ENCODE results near the gene HLA-E. TPM values are rescaled to one million over a fixed set of nuclear protein-coding genes. Genes with fewer than 3 reads are reported as not detected.
A peak's percentile ranks its signal among the peaks of the same experiment; 100 is the strongest.

HLA-E gene
- total and polyA plus RNA-seq, 9 donors, result 181 to 614 (median 244) TPM

DNA sequence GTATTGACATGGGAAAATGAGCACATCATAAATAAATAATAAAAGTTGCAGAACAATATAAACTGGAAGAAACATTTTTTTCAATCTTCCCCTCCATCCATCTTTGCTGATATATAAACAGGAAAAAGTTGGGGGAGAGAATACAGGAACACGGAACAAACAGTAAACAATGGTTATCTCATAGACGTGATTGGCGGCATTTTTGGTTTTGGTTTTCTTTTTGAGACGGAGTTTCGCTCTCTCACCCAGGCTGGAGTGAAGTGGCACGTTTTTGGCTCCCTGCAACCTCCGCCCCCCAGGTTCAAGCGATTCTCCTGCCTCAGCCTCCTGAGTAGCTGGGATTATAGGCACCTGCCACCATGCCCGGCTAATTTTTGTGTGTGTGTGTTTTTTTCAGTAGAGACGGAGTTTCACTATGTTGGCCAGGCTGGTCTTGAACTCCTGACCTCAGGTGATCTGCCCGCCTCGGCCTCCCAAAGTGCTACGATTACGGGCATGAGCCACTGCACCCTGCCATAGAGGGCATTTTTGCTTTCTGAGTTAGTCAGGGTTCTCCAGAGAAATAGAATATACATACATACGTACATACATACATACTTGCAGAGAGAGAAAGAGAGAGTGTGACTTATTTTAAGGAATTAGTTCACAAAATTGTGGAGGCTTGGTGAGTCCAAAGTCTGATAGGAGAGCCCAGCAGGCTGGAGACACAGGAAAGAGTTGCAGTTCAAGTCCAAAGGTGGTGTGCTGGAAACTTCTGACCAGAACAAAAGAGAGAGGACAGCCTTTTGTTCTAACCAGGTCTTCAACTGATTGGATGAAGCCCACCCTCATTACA is 44.4 kb downstream of the HLA-E start:
- DNase-seq, result no peak
- Histone ChIP-seq H3K27me3 (no peaks in the 10 kb centered on the region), H3K27ac (no peak overlapping the region), H3K36me3 (no peaks in the 10 kb centered on the region), H3K4me3 (no peak overlapping the region), H3K9me3 (no peaks in the 10 kb centered on the region), H3K4me1 (ENCODE audit: insufficient read depth) (no peaks in the 10 kb centered on the region)
- no peak for TF ChIP-seq EP300 (IDR thresholded peaks at IDR 0.05)
- TF ChIP-seq, protein P1, sequence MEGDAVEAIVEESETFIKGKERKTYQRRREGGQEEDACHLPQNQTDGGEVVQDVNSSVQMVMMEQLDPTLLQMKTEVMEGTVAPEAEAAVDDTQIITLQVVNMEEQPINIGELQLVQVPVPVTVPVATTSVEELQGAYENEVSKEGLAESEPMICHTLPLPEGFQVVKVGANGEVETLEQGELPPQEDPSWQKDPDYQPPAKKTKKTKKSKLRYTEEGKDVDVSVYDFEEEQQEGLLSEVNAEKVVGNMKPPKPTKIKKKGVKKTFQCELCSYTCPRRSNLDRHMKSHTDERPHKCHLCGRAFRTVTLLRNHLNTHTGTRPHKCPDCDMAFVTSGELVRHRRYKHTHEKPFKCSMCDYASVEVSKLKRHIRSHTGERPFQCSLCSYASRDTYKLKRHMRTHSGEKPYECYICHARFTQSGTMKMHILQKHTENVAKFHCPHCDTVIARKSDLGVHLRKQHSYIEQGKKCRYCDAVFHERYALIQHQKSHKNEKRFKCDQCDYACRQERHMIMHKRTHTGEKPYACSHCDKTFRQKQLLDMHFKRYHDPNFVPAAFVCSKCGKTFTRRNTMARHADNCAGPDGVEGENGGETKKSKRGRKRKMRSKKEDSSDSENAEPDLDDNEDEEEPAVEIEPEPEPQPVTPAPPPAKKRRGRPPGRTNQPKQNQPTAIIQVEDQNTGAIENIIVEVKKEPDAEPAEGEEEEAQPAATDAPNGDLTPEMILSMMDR (IDR thresholded peaks at IDR 0.05), result no peak
- TF ChIP-seq POLR2A (IDR thresholded peaks at IDR 0.05), result no peak
- WGBS, 3 donors, result 71 to 82% (median 77%) methylated on average over 15 of the region's 15 CpGs
- intact Hi-C loops (cut with DNase I), result loop anchor here in 3 of 4 donors (5.0 to 10.0 kb wide), 2 partner anchors 49 to 51 kb away; partner anchors contain the start of gene HLA-E (in 1 of the 3)

DNA sequence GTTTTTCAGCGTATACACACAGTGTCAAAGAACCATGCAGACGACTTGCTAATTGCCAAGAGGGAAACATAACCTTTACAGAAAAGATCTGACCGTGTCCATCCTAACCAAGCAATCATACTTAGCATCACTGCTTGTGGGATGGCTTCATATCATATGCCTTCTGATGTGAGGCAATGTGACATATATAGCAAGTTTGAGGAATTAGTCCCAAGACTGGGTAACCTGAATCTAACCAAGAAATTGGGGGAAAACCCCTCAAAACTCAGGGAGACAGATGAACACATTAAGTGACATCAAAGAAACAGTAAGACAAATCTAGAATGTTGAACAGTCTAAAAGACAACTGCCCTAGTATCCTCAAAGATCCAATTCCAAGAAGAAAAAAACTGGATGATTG is 48.6 kb downstream of the HLA-E start:
- WGBS, 3 donors, result 78 to 81% (median 81%) methylated on average over 3 of the region's 3 CpGs

DNA sequence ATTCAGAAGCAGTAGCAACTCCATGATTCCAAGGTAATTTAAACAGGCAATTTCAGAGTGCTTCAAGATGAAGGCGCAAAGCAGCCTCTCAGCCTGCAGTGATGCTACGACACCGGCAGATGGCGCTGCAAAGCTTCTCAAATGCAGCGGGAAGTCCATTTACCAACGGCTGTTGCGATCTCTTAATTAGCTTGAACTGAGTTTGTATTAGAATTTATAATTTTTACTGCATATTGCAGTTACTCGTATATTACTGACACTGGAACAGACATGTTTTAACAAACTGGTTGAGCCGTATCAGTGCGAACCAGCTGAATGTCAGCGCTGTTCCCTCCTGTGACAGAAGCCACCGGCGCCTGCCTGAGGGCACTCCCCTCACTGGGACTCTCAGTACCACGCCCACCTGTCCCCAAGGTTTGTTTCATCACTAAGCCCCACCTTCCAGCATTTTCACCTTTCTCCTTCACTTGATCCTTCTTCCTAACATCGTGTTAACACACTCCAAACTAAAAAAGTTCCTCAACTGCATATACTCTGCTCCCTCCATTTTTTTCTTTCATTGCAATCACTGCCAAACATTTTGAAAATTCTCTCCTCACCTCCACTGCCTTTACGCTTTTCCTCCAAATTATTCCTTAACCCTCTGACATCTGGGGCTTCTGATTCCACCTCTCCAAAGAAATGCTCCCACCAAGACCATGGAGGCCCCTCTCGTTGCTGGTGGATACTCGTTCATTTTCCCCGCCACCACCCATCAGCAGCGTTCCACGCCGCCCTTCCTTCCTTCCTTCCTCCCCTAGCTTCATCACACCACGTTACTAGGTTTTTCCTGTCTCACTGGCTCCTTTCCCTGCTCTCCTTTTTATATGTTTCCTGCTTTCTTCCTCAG is 52.5 kb downstream of the HLA-E start:
- intact Hi-C loops (cut with DNase I), result loop anchor here (5.0 to 10.0 kb wide), 4 partner anchors 54 to 543 kb away; partner anchors contain the start of genes DHX16 (in 1 of the 4) and HLA-E (in 1 of the 4)
- DNase-seq, result peak; percentile 56 to 80 (median 78)
- H3K9me3 ChIP-seq, result no peaks in the 10 kb centered on the region
- peak overlapping the region; percentile 17 for H3K4me3 ChIP-seq
- H3K27me3 ChIP-seq, result no peaks in the 10 kb centered on the region
- H3K4me1 ChIP-seq (ENCODE audit: insufficient read depth), result no peaks in the 10 kb centered on the region
- no peaks in the 10 kb centered on the region for H3K36me3 ChIP-seq
- no peak overlapping the region for H3K27ac ChIP-seq
- 8 to 15% (median 13%) methylated on average over 23 of the region's 23 CpGs for WGBS, 3 donors
- TF ChIP-seq, protein P1 (IDR thresholded peaks at IDR 0.05), result peak; percentile 79 to 86 (median 82)
- TF ChIP-seq POLR2A (IDR thresholded peaks at IDR 0.05) (no peak), EP300 (IDR thresholded peaks at IDR 0.05) (no peak)

More for the DNA sequence above, 48.6 kb downstream of the HLA-E start:
- TF ChIP-seq, protein P1 (IDR thresholded peaks at IDR 0.05), result no peak
- no peak for TF ChIP-seq POLR2A (IDR thresholded peaks at IDR 0.05)
- TF ChIP-seq EP300 (IDR thresholded peaks at IDR 0.05), result no peak
- no peaks in the 10 kb centered on the region for H3K4me1 ChIP-seq (ENCODE audit: insufficient read depth)
- DNase-seq, result no peak
- H3K4me3 ChIP-seq, result no peak overlapping the region
- H3K36me3 ChIP-seq, result no peaks in the 10 kb centered on the region
- no peaks in the 10 kb centered on the region for H3K27me3 ChIP-seq
- no peak overlapping the region for H3K27ac ChIP-seq
- H3K9me3 ChIP-seq, result no peaks in the 10 kb centered on the region
- intact Hi-C loops (cut with DNase I), result loop anchor here in 1 of 4 donors (10.0 kb wide), 1 partner anchor 53 kb away; the partner anchor contains the start of gene HLA-E

DNA sequence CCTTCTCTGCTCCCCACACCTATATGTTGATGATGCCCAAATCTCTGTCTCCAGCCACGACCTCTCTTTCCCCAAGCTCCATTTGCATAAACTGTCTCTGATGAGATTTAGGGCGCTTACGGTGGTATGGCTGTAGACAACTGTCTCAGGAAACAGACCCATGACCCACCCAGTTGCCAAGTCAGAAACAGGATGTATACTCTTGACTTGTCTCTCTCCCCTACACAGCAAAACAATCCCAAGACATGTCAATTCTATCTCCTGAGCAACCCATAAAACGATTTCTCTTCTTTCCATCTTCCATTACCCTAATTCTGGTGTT is 53.1 kb downstream of the HLA-E start:
- no peaks in the 10 kb centered on the region for H3K4me1 ChIP-seq (ENCODE audit: insufficient read depth)
- H3K36me3 ChIP-seq, result no peaks in the 10 kb centered on the region
- no peak overlapping the region for H3K4me3 ChIP-seq
- 23 to 33% (median 32%) methylated on average over 4 of the region's 4 CpGs for WGBS, 3 donors
- intact Hi-C loops (cut with DNase I), result loop anchor here (5.0 to 10.0 kb wide), 4 partner anchors 55 to 542 kb away; partner anchors contain the start of genes DHX16 (in 1 of the 4) and HLA-E (in 1 of the 4)
- H3K27ac ChIP-seq, result no peak overlapping the region
- H3K9me3 ChIP-seq, result no peaks in the 10 kb centered on the region
- no peak for DNase-seq
- TF ChIP-seq POLR2A (IDR thresholded peaks at IDR 0.05), result no peak
- no peaks in the 10 kb centered on the region for H3K27me3 ChIP-seq
